Measurements from ENCODE around the gene KREMEN1. TPM values are rescaled to one million over a fixed set of nuclear protein-coding genes. Genes with fewer than 3 reads are reported as not detected.
"Not testable (repeated sequence)": the region's sequence is repeated elsewhere in the genome, so short reads cannot be mapped to it uniquely, and the experiment has no call there.

Gene KREMEN1, protein sequence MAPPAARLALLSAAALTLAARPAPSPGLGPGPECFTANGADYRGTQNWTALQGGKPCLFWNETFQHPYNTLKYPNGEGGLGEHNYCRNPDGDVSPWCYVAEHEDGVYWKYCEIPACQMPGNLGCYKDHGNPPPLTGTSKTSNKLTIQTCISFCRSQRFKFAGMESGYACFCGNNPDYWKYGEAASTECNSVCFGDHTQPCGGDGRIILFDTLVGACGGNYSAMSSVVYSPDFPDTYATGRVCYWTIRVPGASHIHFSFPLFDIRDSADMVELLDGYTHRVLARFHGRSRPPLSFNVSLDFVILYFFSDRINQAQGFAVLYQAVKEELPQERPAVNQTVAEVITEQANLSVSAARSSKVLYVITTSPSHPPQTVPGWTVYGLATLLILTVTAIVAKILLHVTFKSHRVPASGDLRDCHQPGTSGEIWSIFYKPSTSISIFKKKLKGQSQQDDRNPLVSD
- polyA plus RNA-seq (ENCODE audit: insufficient read length in 3 of 3) = 10 to 100 TPM; 21.4 to 24.8 (median 23.2) TPM

DNA sequence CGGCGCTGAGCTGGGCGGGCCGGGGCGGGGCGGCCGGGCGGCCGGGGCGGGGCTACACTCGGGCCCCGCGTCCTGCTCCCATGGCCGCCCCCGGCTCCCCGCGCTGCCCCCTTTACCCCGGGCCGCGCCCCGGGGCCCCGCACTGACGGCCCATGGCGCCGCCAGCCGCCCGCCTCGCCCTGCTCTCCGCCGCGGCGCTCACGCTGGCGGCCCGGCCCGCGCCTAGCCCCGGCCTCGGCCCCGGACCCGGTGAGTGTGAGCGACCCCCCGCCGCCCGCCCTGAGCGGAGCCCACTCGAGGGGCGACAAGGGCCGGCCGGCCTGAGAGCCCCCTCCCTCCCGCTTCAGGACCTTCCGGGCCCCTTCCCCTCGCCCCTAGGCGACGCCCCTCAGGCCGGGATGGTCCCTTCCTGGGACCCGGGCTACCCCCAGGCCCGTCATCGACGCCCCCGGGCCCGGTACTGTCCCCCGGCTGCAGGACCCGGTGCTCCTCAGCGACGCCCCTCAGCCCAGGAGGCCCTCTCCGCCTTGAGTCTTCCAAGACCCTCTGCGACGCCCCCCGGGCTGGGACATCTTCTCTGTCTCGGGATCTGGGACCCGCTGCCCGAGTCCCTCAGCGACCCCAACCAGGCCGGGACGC is at the start of gene KREMEN1:
Gene KREMEN1 (plus strand): TSS at position 57 of the 639 bp plus-strand sequence. CDS start 96 bp downstream, at position 153.
- no peak for DNase-seq (ENCODE audit: low read depth in 3 of 3, low spot score in 2 of 3)

DNA sequence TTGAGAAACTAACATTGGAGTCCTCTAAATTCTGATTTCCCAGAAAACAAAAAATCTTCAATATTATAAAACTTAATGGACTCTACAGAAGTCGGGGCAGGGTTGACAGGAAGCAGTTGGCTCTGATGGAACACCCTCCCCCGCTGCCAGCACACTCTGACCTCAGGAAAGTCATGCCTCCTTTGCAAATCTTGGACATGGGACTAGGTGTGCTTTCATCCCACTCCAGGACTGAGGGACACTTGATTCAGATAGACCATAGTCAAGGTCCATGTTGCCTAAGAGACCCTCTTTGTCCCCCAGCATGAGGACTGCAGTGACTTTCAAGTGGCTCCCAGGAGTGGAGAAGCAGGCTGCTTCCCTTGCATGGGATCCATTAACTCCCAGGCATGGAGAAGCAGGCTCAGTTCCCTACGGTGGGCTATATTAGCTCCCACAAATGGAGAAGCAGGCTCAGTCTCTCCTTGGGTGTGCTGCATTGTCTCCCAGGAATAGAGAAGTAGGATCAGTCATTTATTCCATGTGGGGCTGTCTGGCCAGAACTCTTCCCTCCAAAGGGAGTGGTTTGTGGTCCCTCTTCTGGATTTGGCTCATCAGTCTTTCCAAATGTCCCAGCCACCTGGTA is 49.6 kb upstream of the KREMEN1 start:
- no peak for DNase-seq (ENCODE audit: low read depth in 3 of 3, low spot score in 2 of 3)

DNA sequence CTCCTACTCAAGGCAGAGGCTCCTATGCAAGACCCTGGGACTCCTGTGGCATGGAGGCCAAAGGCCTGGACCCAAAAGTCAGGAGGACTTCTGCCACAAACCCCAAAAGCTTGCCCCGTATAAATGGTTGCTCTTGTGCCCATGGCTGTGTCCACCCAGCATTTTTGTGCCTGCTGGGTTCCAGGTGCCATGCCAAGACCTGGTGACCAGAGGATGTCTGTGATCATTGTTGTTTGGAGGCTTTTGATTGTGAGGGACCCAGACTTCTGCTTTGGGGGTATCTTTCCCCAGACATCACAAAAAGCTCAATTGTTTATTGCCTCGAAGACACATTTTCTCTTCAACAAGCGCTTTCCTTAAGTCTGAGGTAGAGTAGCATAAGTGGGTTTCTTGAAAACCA is 46.3 kb upstream of the KREMEN1 start:
- DNase-seq (ENCODE audit: low read depth in 3 of 3, low spot score in 2 of 3) = no peak

DNA sequence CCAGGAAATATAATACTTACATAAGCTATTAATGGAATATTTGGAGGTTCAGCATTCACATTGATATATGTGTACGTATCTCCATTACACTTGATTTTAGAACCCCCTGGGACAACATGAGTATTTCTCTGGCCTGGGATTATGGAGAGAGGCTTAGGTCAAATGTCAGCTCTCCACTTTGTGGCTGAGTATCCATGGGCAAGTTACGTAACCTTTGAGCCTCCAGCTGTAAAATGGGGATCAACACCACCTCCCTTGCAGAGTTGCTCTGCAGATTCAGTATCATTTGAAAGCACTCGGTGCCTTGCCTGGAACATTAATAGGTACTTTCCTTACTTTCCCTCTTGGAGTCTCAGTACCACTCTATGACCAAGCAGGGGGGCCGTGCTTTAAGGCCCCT is 44.4 kb upstream of the KREMEN1 start:
- no peak for DNase-seq (ENCODE audit: low read depth in 3 of 3, low spot score in 2 of 3)

DNA sequence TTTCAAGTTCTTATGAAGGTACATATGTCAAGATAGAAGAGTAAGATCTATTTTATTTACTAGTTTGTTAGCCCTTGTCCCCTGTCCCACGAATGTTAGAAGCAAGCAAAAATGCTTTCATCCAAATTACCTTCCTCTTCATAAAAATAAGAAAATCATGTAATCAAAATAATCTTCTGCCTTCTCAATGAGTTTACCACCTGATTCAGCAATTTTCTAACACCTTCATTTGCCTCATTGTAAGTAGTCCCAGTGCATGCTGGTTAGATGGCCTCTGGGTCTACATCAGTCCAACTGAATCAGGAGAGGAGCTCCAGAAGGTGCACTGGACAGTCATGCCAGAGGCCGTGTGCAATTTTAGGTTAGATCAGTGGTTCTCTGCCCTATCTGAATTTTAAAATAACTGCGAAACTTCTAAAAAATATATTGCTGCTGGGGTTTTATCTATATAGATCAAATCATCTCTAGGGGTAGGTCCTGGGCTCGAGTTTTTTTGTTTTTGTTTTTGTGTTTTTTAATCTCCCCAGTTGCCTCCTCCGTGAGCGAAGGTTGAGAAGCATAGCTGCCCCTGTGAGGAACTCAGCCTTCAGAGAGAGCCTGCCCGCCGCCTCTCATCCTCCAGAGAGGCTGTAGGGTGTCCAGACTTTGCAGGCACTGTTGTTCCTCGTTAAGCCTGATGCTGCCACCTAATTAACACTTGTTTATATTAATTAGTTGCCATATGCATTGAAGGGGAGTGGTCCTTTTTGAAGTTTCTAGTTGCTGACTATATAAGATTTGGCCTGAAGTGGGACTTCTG is 43.4 kb upstream of the KREMEN1 start:
- DNase-seq (ENCODE audit: low read depth in 3 of 3, low spot score in 2 of 3) = no peak

DNA sequence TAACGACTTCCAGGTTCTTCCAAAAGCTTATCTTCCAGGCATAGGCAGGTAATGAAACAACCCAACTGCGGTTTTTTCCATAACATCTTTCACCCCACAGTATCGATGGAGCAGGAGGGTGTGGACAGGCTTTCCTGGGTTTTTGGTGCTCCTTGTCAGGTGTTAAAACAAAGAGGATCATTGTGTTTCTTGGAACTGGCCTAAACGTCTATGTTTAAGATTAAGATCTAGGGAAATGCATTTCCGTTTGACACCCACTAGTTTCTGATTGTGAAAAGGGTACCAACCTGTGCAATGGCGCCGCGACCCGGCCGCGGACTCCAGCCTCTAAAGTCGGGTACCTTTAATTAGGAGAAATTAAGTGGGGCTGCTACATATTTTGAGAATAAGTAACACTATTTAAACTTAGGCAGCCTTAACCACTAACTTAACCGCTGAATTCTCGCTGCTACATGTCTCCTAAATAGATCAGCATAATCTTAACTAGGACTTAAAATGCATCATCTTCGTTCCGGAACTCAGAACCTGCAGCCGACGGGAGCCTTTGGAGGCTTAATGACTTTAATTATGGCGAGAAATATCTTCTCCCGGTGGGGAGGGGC is 42.7 kb upstream of the KREMEN1 start:
- DNase-seq (ENCODE audit: low read depth in 3 of 3, low spot score in 2 of 3) = no peak

DNA sequence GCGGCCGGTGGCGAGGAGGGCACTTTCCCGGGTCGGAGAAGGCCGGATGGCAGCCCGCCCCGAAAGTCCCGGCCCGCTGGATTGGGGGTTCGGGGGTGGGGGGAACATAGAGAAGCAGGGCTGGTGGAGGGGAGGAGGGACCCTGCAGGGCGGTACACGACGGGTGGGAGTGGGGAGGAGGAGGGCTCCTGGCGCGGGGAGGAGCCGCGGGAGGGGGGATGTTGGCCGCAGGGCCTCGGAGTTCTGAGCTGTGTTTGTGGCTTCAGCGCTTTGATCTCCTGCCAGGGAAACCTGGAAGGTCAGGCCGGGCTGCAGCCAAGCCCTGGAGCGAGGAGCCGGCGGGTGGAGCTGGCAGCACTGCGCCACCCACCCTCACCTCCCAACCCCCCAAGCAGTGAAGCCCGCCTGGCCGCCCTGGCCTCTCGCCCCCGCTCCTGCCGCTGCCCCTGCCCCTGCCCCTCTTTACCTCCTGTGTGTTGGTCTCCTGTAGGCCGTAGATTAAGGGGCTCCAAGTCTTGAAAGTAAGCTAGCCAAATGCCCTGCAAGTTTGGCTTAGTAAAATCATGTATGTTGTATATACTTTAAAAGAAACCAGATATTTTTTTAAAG is 42.1 kb upstream of the KREMEN1 start:
- peak in 2 of 3 donors; percentile 78 to 85 for DNase-seq (ENCODE audit: low read depth in 3 of 3, low spot score in 2 of 3)

DNA sequence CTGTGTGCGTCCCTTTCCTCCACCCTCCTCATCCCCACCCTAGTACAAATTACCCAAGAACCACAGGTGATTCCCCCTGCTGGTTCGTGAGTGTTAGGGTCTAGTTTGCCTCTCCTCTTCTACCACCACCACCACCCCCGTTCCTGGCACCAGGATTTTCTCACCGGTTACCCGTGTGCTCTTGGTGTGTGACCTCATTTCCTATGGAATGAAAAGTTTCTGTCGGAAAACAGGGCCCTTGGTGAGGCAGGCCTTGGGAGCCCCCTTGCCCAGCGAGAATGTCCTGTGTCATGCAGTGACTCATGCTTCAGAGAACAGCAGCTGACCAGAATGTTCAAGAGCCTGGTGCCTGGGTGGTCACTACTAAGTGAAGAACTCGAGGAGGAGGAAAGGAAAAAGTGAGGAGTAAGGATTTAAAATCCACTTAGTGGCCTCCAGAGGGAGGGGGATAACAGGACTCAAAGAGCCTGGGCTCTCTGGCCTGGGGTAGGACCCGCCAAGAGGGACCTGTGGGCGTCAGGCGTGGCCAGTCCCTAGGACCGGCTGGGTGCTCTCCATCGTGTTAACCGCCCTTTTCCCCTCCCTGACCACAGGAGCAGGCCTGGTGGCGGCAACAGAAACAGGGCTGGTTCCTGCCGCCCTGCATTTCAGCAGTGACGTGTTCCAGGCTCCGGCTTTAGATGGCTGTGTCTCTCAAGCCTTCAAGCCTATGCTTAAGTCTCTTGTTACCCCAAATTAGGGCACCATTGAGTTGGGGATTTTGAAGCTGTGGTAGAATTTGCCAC is 41.4 kb upstream of the KREMEN1 start:
- peak in 2 of 3 donors; percentile 51 to 68 for DNase-seq (ENCODE audit: low read depth in 3 of 3, low spot score in 2 of 3)

DNA sequence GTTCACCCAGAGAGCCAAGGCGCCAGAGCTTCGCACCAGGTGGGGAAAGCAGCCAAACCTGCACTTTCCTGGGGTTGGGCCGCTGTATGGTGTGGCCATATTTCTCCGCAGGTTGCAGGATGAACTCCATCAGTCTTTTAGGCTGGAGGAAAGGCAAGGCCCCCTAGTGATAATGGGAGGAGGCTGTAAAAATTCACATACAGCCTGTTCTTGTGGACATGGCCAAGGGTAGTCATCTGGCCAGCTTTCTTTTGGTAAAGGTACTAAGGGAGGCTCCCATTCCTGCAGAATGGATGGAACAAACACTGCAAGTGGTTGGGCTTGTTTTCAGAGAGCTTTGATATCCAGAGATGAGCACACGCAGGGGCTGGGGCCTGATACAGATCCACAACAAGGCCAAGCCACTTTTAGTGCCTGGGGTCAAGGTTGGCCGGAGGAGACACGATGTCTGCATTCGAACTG is 40.8 kb upstream of the KREMEN1 start:
- DNase-seq (ENCODE audit: low read depth in 3 of 3, low spot score in 2 of 3) = no peak

DNA sequence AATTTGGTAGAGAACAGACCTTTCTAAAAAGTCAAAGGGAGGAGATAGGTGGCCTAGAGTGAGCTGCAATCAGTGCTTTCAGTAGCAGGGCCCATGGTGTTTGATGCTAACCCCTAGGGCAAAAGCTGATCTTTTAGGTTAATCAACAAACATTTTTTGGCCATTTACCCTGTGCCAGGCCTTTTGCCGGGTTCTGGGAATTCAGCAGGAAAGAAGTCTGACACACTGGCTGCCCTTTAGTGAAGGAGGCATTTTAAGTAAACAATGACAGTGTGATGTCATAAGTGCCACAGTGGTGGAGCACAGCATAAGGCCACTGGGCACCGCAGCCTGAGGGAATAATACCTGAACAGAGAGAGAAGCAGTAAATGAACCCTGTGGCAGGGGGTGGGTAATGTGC is 40.3 kb upstream of the KREMEN1 start:
- no peak for DNase-seq (ENCODE audit: low read depth in 3 of 3, low spot score in 2 of 3)

DNA sequence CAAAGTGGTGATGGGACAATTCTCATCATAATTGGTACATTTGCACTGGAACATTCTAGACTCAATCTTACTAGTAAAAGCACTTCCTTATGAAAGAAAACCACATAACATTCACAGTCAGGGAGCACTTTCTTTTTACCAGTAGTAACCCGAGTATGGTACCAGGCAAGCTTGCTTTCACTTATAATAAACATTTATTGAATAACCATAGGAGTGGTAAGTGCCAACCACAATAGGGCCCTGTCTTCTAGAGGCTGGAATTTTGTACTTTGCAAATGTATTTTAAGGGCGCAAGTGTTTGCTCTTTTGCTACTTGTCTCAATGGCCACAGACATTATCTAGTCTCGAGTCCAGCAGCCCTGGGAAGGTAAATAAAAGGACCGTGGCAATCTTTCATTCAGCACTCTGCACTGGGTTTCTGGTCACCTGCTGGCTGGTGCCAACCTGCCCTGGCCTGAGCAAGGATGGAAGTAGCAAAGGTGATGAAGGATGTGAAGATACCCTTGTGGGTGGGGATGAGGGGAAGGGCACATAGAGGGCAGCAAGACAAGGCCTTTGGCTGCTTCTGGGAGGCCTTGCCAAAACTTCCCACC is 35.4 kb upstream of the KREMEN1 start:
- no peak for DNase-seq (ENCODE audit: low read depth in 3 of 3, low spot score in 2 of 3)

DNA sequence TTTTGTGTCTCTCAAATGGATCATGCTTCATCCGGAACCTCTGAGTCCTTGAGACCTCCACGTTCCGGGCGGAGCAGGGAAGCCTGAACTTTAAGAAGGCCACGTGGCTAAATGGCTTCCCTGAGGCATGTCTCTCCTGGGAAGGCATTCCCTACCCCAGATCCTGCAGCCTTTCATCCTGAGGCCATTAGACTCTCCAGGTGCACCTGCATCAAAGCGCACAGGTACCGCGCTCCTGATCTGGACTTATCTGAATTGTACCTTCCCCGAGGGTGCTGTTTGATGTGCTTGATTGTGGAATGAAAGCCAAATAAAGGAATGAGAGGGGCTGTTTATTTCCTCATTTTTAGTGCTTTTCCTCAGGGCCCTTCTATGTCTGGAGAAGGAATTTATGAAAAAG is 33.7 kb upstream of the KREMEN1 start:
- no peak for DNase-seq (ENCODE audit: low read depth in 3 of 3, low spot score in 2 of 3)

DNA sequence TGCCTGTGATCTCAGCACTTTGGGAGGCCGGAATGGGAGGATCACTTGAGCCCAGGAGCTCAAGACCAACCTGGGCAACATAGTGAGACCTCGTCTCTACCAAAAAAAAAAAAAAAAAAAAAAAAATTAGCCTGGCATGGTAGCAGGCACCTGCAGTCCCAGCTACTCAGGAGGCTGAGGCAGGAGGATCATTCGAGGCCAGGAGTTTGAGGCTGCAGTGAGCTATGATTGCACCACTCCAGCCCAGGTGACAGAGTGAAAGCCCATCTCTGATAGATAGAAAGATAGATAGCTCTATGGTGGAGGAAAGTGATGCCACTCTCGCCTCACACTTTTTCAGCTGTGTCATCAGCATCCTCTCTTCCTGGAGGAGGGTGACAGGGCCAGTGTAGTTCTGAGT is 33.2 kb upstream of the KREMEN1 start:
- not testable (repeated sequence) for DNase-seq (ENCODE audit: low read depth in 3 of 3, low spot score in 2 of 3)

DNA sequence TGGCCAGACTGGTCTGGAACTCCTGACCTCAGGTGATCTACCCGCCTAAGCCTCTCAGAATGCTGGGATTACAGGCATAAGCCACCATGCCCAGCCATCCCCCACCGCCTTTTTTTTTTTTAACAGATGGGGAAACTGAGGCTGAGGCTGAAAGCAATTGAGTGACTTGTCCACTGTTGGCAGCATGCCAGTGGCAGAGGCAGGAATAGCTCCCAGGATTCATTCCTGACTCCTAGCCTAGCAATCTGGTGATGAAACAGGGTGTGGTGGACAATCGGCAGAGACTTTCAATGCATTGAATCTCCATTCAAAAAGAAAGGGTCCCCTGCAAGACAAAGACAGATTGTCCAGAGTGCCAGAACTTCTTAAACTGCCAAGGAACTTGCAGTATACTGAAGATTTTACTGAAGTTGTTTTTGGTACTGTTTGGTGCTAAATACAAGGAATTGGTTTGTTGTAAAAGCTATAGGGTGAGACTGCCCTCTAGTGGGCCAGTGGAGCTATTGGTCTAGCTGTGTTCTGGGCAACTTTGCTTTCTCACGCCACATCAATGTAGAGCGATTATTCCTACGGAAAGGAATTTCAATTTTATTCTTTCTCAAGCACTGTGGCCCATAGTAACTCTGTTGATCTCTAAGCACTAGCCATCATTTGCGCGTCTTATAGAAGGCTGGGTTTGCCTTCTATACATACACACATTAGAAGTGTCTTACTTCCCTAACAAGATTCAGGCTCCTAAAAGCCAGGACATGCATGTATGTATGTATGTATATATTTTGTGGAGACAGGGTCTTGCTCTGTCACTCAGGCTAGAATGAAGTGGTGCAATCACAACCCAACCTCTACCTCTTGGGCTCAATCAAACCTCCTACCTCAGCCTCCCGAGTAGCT is 32.2 kb upstream of the KREMEN1 start:
- DNase-seq (ENCODE audit: low read depth in 3 of 3, low spot score in 2 of 3) = peak in 2 of 3 donors; percentile 74

DNA sequence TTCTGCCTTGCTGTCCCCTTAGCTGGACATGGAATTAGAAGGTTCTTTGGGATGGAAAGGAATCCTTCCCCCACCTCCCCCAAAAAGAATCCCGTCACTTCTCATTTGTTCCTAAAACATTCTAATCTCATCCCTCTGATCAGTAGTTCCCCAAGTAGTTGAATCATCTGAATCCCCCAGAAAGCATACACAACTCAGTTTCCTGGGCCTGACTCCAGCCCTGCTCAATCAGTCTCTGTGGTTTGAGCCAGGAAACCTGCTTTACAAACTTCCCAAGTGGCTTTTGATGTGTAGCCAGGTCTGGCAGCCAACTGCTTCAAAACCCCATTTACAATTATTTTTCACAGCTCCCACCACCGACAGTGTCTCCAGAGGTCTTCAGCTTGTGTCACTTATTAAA is 31.4 kb upstream of the KREMEN1 start:
- no peak for DNase-seq (ENCODE audit: low read depth in 3 of 3, low spot score in 2 of 3)

DNA sequence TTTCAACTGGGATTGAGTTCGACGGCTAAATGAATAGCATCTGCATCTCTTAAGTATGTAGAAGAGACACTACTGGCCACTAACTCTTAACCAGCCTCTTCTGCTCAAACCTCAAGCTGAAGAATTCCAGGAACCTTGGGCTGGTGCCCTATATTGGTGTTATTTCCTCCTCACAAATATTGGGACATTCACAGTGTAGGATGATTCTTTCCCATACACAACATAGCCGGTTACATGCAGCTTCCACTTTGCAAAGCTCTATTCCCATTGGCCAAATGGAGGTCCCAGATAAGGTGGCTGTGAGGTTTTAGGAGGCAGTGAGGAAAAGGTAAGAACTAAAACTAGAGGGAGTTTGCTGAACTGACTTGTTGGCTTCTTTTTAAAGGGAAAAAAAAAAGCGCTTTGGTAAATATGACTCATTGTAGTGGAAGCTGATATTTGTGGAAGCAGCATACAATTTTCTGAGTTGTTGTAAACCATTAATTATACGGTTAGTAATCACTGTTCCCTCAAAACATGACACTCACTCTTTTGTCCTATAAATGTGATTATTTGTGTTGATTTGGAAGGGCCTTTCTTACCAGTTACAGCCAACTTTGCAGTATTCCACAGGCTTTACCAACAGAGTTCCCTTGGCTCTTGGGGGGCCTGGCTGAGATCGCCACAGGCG is 28.8 kb upstream of the KREMEN1 start:
- no peak for DNase-seq (ENCODE audit: low read depth in 3 of 3, low spot score in 2 of 3)

DNA sequence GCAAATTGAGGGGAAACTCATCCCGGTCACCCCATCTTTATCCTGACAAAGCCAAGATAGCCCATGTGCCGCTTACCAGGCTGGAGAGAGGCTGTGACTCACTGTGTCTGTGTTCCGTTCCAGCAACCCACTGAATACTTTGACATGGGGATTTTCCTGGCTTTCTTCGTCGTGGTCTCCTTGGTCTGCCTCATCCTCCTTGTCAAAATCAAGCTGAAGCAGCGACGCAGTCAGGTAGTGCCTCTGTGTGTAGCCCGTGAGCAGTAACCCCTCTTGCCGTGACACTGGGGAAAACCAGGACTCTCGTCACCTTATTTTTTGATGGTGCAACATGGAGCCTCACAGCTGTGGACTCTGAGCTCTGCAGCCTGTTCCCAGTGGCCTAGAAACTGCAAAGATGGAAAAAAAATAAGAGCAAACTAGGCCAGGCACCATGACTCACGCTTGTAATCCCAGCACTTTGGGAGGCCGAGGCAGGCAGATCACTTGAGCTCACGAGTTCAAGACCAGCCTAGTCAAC is 28.1 kb upstream of the KREMEN1 start:
- DNase-seq (ENCODE audit: low read depth in 3 of 3, low spot score in 2 of 3) = no peak
